ENCODE data around the gene ZNF436.
A peak's percentile ranks its signal among the peaks of the same experiment; 100 is the strongest.

ZNF436 gene

DNA sequence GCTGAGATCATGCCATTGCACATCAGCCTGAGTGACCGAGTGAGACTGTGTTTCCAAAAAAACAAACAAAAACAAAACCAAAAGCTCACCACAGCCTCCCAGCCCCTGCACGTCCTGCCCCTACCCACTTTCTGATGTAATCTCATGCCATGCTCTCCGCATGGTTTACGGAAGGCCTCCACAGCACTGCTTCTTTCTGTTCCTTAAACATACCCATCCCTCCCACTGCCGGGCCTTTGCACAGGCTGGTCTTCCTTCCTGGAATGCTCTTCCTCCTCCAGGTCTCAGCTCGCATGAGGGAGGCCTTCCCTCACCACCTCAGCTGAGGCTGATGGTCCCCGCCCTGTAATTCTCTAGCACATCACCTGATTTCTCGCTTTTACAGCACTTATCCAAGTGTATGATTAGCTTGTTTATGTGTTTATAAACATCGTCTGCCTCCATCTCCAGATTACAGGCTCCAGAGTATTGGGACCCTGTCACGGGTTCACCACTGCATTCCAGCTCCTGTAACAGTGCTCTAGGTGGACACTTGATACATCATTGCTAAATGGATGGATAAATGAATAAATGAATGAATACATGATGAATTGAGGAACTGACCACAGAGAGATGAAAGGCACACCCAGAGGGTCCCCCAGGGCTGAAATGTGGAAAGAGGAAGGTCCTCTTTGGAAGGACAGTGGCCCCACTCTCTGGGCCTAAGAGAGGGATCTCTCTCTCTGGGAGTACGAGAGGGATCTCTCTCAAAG is 32.8 kb upstream of the ZNF436 start:
- Histone ChIP-seq H3K36me3 (ENCODE audit: control insufficient read depth, insufficient read depth, low read length) (no peaks in the 10 kb centered on the region), H3K27ac (ENCODE audit: low read depth, low read length, severe bottlenecking) (peak overlapping the region; percentile 33), H3K4me3 (ENCODE audit: extremely low read depth, insufficient read depth, low read length, poor library complexity, severe bottlenecking) (no peak overlapping the region), H3K4me1 (ENCODE audit: control insufficient read depth, insufficient read depth, low read length, poor library complexity, severe bottlenecking) (peaks cover 23% of the 10 kb centered on the region), H3K9me3 (ENCODE audit: control insufficient read depth, low read length) (no peaks in the 10 kb centered on the region)
- 82 to 92% methylated on average over 6 to 7 of the region's 11 CpGs for WGBS, 2 experiments (ENCODE audit: insufficient coverage in 2 of 2)

DNA sequence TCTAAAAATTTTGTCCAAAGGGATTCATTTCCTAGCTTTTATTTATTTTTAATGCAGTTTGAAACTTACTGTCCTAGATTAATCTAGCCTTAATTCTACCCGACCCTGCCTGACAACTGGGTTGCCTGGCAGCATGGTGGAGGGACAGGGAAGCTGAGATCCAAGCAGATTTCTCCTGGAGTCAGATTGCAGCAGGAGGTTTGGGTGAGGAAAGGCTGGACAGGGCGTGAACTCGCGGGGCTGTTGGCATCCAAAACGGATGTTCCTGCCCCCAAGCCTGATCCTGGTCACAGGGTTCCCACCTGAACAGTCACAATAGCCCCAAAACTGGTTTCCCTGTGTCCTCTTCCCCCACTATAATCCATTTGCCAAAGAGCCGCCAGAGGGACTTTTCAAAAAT is 31.7 kb upstream of the ZNF436 start:
- H3K36me3 ChIP-seq (ENCODE audit: control insufficient read depth, insufficient read depth, low read length), result no peaks in the 10 kb centered on the region
- WGBS, 2 experiments (ENCODE audit: insufficient coverage in 2 of 2), result 82 to 93% methylated on average over 4 to 5 of the region's 6 CpGs
- no peaks in the 10 kb centered on the region for H3K9me3 ChIP-seq (ENCODE audit: control insufficient read depth, low read length)

DNA sequence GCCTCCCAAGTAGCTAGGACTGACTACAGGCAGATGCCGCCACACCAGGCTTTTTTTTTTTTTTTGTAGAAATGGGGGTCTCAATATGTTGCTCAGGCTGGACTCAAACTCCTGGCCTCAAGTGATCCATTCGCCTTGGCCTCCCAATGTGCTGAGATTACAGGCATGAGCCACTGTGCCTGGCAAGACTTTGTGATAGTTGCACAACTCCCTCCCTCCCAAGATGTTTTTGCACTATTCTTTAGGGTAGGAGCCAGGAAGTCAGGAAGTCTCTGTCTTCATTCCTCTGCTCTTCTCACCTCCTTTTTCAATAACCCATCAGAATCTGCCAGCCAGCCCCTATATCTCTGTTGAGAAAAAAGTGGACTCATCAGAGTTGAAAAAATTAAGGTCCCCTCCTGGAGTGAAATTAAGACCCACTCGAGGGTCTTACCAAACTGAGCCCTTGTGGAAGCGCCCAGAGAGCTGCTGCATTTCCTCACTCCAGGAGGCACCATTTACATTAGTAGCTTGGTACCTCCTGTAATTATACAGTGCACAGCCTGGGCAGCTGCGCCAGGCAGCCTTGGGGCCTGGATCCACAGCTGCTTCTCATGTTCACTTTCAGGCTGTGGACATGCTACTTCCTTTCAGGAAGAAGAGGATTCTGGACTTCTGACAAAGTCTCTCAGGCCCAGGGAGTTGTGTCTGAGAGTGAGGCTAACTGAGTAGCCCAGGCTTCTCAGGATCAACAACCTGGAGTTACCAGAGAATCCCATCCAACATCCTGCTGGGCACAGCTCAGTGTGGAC is 30.9 kb upstream of the ZNF436 start:
- H3K4me1 ChIP-seq (ENCODE audit: control insufficient read depth, insufficient read depth, low read length, poor library complexity, severe bottlenecking), result peaks cover 23% of the 10 kb centered on the region
- 76 to 96% methylated on average over 4 of the region's 5 CpGs for WGBS, 2 experiments (ENCODE audit: insufficient coverage in 2 of 2)

More for the DNA sequence above, 31.7 kb upstream of the ZNF436 start:
- no peak overlapping the region for H3K27ac ChIP-seq (ENCODE audit: low read depth, low read length, severe bottlenecking)
- H3K4me3 ChIP-seq (ENCODE audit: extremely low read depth, insufficient read depth, low read length, poor library complexity, severe bottlenecking), result no peak overlapping the region
- peaks cover 23% of the 10 kb centered on the region for H3K4me1 ChIP-seq (ENCODE audit: control insufficient read depth, insufficient read depth, low read length, poor library complexity, severe bottlenecking)

DNA sequence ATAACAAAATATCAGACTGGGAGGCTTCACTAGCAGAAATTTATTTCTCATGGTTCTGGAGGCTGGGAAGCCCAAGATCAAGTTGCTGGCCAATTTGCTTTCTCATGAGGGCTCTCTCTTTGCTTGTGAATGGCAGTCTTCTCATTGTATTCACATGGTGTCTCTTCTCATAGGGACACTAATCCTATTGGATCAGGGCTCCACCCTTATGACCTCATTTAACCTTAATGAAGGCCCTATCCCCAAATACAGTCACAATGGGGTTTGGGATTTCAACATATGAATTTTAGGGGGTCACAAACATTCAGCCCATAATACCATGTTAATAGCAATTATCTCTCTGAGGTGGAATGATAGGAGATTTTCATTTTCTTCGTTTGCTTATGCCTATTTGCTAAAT is 29.6 kb upstream of the ZNF436 start:
- Histone ChIP-seq H3K9me3 (ENCODE audit: control insufficient read depth, low read length) (no peaks in the 10 kb centered on the region), H3K4me3 (ENCODE audit: extremely low read depth, insufficient read depth, low read length, poor library complexity, severe bottlenecking) (no peak overlapping the region), H3K36me3 (ENCODE audit: control insufficient read depth, insufficient read depth, low read length) (no peaks in the 10 kb centered on the region), H3K27ac (ENCODE audit: low read depth, low read length, severe bottlenecking) (no peak overlapping the region), H3K4me1 (ENCODE audit: control insufficient read depth, insufficient read depth, low read length, poor library complexity, severe bottlenecking) (peaks cover 29% of the 10 kb centered on the region)
- no CpG with 5 or more reads among the region's 1 CpG for WGBS, 2 experiments (ENCODE audit: insufficient coverage in 2 of 2)

More for the DNA sequence above, 30.9 kb upstream of the ZNF436 start:
- H3K36me3 ChIP-seq (ENCODE audit: control insufficient read depth, insufficient read depth, low read length), result no peaks in the 10 kb centered on the region
- H3K27ac ChIP-seq (ENCODE audit: low read depth, low read length, severe bottlenecking), result no peak overlapping the region
- no peak overlapping the region for H3K4me3 ChIP-seq (ENCODE audit: extremely low read depth, insufficient read depth, low read length, poor library complexity, severe bottlenecking)
- no peaks in the 10 kb centered on the region for H3K9me3 ChIP-seq (ENCODE audit: control insufficient read depth, low read length)

DNA sequence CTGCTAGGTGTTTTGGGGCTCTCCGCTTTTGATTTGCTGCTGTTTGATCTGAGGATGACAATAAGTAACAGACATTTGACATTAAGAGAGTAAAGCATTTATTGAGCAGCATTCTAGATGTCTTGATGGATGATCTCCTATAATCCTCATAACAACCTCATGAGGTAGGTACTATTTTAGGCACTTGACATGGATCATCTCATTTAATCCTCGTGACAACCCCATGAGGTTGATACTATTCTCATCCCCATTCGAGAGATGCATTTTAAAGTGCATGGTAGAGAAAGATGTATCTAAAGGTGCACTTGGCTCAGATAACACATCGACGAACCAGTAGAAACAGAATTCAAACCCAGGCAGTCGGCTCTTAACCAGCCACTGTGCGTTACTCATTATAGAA is 28.3 kb upstream of the ZNF436 start:
- WGBS, 2 experiments (ENCODE audit: insufficient coverage in 2 of 2), result 95 to 100% methylated on average over 2 to 6 of the region's 7 CpGs
- peaks cover 20% of the 10 kb centered on the region for H3K4me1 ChIP-seq (ENCODE audit: control insufficient read depth, insufficient read depth, low read length, poor library complexity, severe bottlenecking)

DNA sequence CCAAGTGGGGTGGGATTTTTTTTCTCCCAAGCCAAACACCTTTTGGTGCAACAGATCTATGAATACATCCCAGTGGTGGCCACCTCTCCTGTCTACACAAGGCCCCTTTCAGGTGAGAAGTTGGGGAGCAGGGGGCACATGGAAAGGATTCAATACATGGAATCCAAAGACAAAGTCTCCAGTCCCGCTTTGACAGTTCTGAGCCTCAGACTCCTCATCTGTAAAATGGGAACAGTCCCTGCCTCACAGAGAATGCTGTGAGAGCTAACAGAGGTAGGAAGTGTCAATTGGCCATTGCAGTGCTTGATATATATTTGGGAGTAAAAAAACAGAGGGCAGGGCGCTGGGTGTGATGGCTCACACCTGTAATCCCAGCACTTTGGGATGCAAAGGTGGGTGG is 26.7 kb upstream of the ZNF436 start:
- H3K27ac ChIP-seq (ENCODE audit: low read depth, low read length, severe bottlenecking), result no peak overlapping the region
- no peak overlapping the region for H3K4me3 ChIP-seq (ENCODE audit: extremely low read depth, insufficient read depth, low read length, poor library complexity, severe bottlenecking)
- 86 to 93% methylated on average over 2 of the region's 2 CpGs for WGBS, 2 experiments (ENCODE audit: insufficient coverage in 2 of 2)
- H3K4me1 ChIP-seq (ENCODE audit: control insufficient read depth, insufficient read depth, low read length, poor library complexity, severe bottlenecking), result peaks cover 12% of the 10 kb centered on the region
- no peaks in the 10 kb centered on the region for H3K9me3 ChIP-seq (ENCODE audit: control insufficient read depth, low read length)
- H3K36me3 ChIP-seq (ENCODE audit: control insufficient read depth, insufficient read depth, low read length), result no peaks in the 10 kb centered on the region

More for the DNA sequence above, 28.3 kb upstream of the ZNF436 start:
- Histone ChIP-seq H3K36me3 (ENCODE audit: control insufficient read depth, insufficient read depth, low read length) (no peaks in the 10 kb centered on the region), H3K27ac (ENCODE audit: low read depth, low read length, severe bottlenecking) (no peak overlapping the region), H3K4me3 (ENCODE audit: extremely low read depth, insufficient read depth, low read length, poor library complexity, severe bottlenecking) (no peak overlapping the region), H3K9me3 (ENCODE audit: control insufficient read depth, low read length) (no peaks in the 10 kb centered on the region)

DNA sequence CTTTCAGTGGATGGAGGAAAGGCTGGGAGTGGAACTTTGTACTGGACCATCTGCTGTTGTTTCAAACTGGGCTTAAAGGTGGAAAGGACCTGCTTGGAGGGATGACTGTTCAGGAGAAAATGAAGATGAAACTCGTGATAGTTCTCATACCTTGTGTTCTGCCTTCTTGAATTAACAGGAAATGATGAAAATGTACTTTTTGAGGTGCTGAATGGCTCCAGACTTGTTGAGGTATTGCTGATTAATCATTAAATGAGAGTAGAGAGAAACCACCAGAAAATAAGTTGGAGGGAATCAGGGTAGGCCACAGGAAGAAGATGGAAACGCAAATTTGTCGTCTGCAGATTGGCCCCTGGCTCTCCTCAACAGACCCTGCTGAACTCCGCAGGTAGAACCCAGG is 26.2 kb upstream of the ZNF436 start:
- Histone ChIP-seq H3K4me1 (ENCODE audit: control insufficient read depth, insufficient read depth, low read length, poor library complexity, severe bottlenecking) (peaks cover 8% of the 10 kb centered on the region), H3K4me3 (ENCODE audit: extremely low read depth, insufficient read depth, low read length, poor library complexity, severe bottlenecking) (no peak overlapping the region), H3K36me3 (ENCODE audit: control insufficient read depth, insufficient read depth, low read length) (no peaks in the 10 kb centered on the region), H3K9me3 (ENCODE audit: control insufficient read depth, low read length) (no peaks in the 10 kb centered on the region), H3K27ac (ENCODE audit: low read depth, low read length, severe bottlenecking) (no peak overlapping the region)
- 77 to 78% methylated on average over 3 to 4 of the region's 4 CpGs for WGBS, 2 experiments (ENCODE audit: insufficient coverage in 2 of 2)

DNA sequence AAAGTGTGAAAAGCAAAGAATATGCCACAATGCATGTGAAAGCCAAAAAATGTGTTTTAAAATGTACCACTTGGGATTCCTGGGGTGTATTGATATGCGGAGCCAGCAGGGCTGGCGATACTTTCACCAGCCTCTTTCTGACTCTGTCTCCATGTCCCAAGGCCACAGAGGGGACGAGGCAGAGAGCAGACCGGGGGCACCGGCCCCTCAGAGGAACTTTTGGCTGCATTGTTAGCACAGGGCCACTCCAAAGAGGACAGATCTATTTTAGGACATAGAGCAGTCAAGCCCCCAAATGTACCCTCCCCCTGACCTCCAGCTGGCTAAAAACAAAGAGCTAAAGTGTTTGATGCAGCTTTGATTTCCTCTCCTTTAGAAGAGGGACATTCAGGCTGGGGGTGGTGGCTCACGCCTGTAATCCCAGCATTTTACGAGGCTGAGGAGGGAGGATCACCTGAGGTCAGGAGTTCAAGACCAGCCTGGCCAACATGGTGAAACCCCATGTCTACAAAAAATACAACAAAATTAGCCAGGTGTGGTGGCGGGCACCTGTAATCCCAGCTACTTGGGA is 25.6 kb upstream of the ZNF436 start:
- peaks cover 6% of the 10 kb centered on the region for H3K4me1 ChIP-seq (ENCODE audit: control insufficient read depth, insufficient read depth, low read length, poor library complexity, severe bottlenecking)
- no peaks in the 10 kb centered on the region for H3K9me3 ChIP-seq (ENCODE audit: control insufficient read depth, low read length)
- H3K4me3 ChIP-seq (ENCODE audit: extremely low read depth, insufficient read depth, low read length, poor library complexity, severe bottlenecking), result no peak overlapping the region
- WGBS, 2 experiments (ENCODE audit: insufficient coverage in 2 of 2), result 42 to 48% methylated on average over 6 to 8 of the region's 8 CpGs
- H3K36me3 ChIP-seq (ENCODE audit: control insufficient read depth, insufficient read depth, low read length), result no peaks in the 10 kb centered on the region
- peak overlapping the region; percentile 53 for H3K27ac ChIP-seq (ENCODE audit: low read depth, low read length, severe bottlenecking)

DNA sequence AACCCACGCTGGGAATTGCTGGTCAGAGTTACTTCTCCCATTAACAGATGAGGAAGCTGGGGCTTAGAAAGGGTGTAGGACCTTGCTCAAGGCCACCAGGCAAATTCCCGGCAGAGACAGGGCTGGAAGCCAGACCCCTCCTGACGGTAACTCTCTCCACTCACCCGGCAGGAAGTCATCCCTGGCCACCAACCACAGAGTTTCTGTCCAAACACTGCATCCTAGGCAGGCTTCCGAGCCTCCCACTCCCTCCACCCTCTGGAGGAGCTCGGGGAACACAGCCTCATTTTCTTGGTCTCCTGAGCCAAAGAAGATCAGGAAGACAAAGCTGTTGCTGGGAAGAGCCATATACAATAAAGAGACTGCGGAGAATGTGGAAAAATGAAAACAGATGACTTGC is 25.0 kb upstream of the ZNF436 start:
- Histone ChIP-seq H3K4me1 (ENCODE audit: control insufficient read depth, insufficient read depth, low read length, poor library complexity, severe bottlenecking) (peaks cover 6% of the 10 kb centered on the region), H3K4me3 (ENCODE audit: extremely low read depth, insufficient read depth, low read length, poor library complexity, severe bottlenecking) (no peak overlapping the region), H3K27ac (ENCODE audit: low read depth, low read length, severe bottlenecking) (peak overlapping the region; percentile 53), H3K9me3 (ENCODE audit: control insufficient read depth, low read length) (no peaks in the 10 kb centered on the region), H3K36me3 (ENCODE audit: control insufficient read depth, insufficient read depth, low read length) (no peaks in the 10 kb centered on the region)
- WGBS, 2 experiments (ENCODE audit: insufficient coverage in 2 of 2), result 5 to 6% methylated on average over 2 to 4 of the region's 7 CpGs

DNA sequence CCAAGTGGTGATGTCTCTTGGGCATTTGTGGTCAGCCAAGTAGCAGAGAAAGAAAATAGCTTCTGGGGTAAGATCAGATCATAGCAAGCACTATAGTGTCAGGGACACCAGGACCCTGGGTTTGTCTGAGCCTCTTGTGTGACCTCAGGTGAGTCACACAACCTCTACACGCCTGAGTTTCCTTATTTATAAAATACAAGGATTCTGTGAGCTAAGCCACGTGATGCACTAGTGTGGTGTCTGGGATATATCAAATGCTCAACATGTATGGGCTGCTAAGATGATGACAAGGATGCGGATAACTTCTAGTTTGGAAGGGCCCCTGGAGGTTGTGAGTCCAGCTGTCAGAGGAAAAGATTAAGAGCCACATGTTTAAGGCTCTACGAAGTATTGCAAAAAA is 24.5 kb upstream of the ZNF436 start:
- Histone ChIP-seq H3K36me3 (ENCODE audit: control insufficient read depth, insufficient read depth, low read length) (no peaks in the 10 kb centered on the region), H3K9me3 (ENCODE audit: control insufficient read depth, low read length) (no peaks in the 10 kb centered on the region), H3K4me1 (ENCODE audit: control insufficient read depth, insufficient read depth, low read length, poor library complexity, severe bottlenecking) (peaks cover 6% of the 10 kb centered on the region), H3K4me3 (ENCODE audit: extremely low read depth, insufficient read depth, low read length, poor library complexity, severe bottlenecking) (no peak overlapping the region), H3K27ac (ENCODE audit: low read depth, low read length, severe bottlenecking) (peak overlapping the region; percentile 53)
- 88 to 89% methylated on average over 1 to 3 of the region's 4 CpGs for WGBS, 2 experiments (ENCODE audit: insufficient coverage in 2 of 2)
